Measurements from ENCODE around the gene PCDHGA6.

DNA sequence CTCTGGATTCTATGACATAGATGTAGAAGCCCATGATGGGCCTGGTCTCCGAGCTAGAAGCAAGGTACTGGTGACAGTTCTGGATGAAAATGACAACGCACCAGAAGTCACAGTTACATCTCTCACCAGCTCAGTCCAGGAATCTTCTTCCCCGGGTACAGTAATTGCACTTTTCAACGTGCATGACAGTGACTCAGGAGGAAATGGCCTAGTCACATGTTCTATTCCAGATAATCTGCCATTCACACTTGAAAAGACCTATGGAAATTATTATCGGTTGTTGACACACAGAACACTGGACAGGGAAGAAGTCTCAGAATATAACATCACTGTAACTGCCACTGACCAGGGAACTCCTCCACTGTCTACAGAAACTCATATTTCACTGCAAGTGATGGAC is 17.6 kb upstream of the PCDHGA6 start:
- TF ChIP-seq EZH2 (IDR thresholded peaks at IDR 0.05) = no peak
- TF ChIP-seq CTCF (IDR thresholded peaks at IDR 0.05 in 2 of 3, conservative IDR thresholded peaks at IDR 0.05 in 1 of 3; ENCODE audit: borderline replicate concordance in 1 of 3, insufficient read depth in 1 of 3, low read depth in 2 of 3, low read length in 2 of 3) = no peak
